ENCODE measurements around the gene PTBP3.
"Not testable (repeated sequence)": the region's sequence is repeated elsewhere in the genome, so short reads cannot be mapped to it uniquely, and the experiment has no call there.

The PTBP3 gene

GRCh38 chr9:112322701-112323377 lies 10.6 kb downstream of the PTBP3 start:
- no peak for DNase-seq

DNA sequence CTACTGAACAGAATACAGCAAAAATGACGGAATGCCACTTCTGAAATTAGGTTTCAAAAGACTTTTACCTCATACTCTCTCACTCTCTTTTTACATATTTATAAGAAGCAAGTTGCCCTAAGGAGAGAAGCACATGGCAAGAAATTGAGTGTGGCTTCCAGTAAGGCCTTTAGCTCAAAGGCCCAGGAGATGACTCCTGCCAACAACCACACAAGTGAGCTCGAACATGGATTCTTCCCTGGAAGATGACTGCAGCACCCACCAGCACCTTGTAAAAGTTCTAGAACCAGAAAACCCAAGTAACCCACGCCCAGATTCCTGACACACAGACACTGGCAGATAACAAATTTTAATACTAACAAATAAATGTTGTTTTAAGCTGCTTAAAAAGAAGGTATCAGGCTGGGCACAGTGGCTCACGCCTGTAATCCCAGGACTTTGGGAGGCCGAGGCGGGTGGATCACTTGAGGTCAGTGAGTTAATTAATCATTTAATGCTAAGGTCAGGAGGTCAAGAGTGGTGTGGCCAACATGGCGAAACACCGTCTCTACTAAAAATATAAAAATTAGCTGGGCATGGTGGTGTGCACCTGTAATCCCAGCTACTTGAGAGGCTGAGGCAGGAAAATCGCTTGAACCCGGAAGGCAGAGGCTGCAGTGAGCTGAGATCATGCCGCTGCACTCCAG lies 17.0 kb downstream of the PTBP3 start:
- DNase-seq: no peak

DNA sequence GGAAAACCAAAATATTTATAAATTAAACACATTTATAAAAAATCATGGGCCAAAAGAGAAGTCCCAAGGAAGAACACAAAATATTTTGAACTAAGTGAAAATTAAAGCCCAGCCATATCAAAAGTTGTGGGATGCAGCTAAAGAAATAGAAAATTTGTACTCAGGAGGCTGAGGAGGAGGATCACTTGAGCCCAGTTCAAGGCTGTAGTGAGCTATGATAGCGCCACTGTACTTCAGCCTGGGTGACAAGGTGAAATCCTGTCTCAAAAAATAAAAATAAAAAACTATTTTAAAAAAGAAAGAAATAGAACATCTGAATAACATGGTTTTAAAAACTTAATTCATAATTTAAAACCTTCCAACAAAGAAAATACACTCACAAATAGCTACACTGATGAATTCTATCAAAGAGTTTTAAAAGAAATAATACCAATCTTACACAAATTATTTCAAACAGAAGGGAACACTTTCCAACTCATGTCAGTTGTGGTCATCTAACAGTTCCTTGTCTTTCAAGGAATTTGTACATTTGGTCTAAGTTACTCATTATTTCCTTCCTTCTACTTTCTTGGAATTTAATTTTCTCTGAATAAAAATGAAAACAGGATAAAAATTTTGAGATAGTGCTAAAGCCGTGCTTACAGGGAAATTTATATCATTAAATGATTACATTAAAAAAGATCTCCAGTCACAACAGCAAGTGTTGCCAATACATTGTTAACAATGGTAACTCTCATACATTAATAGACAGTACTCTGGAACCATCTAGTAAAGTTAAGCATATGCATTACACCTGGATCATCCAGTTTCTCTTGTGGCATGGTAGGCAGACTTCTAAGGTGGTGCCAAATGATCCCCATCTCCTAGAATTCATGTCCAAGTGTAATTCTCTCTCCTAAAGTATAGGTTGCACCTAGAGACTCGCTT lies 17.8 kb downstream of the PTBP3 start:
- no peak for DNase-seq

DNA sequence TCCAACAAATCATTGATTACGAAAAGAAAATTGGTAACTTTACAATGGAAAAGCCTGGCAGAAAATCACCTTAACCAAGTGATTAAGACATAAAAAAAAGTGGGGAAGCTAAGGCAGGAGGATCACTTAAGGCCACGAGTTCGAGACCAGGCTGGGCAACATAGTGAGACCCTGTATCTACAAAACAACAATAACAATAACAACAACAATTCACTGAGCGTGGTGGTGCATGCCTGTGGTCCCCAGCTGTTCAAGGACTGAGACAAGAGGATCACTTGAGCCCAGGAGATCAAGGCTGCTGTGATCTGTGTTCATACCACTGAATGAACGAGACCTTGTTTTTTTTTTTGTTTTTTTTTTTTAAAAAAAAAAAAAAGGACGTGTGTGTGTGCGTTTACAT lies 21.3 kb downstream of the PTBP3 start:
- no peak for DNase-seq

DNA sequence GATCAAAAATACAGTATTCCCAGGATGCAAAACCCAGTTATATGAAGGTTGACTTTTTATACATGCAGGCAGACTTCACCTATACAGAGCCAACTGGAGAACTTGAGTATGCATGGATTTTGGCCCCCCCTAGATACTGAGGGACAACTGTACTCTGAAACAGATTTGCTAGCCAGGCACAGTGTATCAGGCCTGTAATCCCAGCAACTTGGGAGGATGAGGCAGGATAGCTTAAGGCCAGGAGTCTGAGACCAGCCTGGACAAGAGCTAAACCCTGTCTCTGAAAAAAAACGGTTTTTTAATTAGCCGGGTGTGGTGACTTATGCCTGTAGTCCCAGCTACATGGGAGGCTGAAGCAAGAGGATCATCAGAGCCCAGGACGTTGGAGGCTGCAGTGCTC lies 21.9 kb downstream of the PTBP3 start:
- DNase-seq: no peak

DNA sequence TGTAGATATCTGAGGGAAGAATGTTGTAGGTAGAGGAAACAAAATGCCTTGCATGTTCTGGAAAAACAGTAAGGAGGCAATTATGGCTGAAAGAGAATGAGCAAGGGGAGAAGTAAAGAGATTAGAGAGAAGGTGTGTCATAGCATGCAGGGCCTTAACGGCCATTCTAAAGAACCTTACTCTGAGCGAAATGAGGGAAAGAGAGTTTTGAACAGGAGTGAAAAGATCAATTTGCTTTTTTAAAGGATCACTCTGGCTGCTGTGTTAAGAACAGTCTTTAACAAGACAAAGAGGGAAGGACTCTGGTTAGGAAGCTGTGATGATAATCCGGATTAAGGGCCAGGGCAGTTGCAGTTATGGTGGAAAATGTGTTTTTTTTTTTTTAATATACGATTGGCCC lies 22.6 kb downstream of the PTBP3 start:
- DNase-seq: no peak

DNA sequence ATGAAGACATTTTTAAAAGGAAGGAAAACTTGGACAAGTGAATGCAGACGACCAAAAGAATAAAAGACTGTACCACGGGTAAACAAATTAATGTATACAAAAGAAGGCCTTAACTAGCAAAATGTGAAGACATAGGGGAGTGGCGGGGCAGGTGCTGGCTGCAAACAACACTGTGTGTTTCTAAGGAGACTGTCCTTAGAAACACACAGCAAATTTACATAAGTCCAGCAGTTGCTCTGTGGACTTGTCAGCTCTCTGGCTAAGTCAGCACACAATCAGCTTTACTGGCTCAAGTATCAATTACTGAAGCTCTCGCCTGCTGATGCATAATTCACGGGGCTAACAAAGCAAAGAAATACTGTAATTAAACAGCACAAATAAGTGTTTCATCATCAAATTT lies 24.8 kb downstream of the PTBP3 start:
- no peak for DNase-seq

GRCh38 chr9:112301420-112301819 lies 32.0 kb downstream of the PTBP3 start:
- no peak for DNase-seq

DNA sequence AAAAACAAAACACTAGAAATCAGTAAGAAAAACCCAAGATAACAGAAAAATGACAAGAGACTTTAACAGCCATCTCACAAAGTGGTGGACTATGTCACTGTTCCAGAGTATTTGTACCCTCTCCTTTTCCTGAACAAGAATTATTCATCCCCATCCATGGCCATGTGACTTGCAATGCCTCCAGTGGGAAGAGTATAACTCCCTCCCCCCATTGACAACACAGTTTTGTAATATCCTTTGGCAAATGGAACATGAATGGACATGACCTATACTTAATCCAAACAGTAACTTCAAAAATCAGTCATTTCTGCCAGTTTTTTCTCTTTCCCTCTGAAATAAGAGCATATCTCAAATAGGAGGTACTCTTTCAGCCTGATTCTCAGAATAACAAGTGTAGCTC lies 33.9 kb downstream of the PTBP3 start:
- DNase-seq: peak; percentile 28

- DNase-seq: no peak
Observed at GRCh38 chr9:112296929-112297328, 36.5 kb downstream of the PTBP3 start.

DNA sequence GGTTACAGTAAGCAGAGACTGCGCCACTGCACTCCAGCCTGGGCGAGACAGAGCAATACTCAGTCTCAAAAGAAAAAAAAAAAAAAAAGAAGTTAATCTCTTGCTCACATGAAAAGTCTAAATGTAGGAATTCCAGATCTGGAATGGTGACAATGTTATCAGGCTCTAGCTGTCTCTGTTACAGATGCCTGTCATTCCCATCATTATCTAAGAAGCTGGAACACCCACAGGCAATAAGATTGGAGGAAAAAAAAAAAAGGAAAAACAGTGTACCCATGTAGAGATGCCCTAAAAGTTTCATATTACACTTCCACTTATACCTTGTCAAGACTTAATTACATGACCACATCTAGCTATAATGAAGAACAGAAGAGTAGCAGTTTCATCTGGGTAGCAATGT lies 38.2 kb downstream of the PTBP3 start:
- DNase-seq: no peak

DNA sequence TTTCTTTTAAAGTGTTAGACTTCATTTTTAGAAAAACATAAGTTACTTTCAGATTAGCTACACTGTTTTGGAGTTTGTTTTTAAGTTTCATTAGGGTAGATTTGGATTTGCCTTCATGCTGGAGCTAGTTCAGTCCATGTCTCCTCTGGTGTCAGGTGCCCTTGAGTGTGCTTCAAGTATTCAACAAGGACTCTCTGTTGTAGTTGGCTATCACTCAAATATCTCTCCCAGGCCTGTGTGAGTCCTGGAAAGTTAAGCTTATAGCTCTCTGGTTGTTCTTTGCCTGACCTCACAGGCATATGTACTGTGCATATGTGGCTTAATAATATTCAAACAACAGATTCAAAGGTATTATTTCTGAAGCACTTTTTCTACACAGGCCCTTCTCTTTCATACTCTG lies 45.4 kb downstream of the PTBP3 start:
- no peak for DNase-seq

- DNase-seq: no peak
Observed at GRCh38 chr9:112286926-112287325, 46.5 kb downstream of the PTBP3 start.

DNA sequence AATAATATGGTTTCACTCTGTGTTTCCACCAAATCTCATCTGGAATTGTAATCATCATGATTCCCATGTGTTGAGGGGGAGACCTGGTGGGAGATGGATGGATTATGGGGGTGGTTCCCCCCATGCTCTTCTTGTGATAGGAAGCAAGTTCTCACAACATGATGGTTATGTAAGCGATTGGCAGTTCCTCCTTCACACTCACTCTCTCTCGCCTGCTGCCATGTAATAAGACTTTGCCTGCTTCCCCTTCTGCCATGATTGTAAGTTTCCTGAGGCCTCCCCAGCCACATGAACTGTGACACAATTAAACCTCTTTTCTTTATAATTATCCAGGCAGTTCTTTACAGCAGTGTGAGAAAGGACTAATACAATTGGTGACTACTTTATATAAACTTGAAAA lies 48.4 kb downstream of the PTBP3 start:
- no peak for DNase-seq

- no peak for DNase-seq
Observed at GRCh38 chr9:112283582-112284253, 49.7 kb downstream of the PTBP3 start.

DNA sequence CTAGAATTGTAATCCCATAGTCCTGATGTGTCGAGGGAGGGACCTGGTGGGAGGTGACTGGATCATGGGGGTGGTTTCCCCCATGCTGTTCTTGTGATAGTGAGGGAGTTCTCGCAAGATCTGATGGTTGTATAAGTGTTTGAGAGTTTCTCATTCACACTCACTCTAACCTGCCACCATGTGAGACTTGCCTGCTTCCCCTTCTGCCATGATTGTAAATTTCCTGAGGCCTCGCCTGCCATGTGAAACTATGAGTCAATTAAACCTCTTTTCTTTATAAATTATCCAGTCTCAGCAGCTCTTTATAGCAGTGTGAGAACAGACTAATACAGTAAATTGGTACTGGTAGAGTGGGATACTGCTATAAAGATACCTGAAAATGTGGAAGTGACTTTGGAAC lies 50.6 kb downstream of the PTBP3 start:
- DNase-seq: not testable (repeated sequence)

- DNase-seq: no peak
Observed at GRCh38 chr9:112280904-112281303, 52.5 kb downstream of the PTBP3 start.

GRCh38 chr9:112279501-112279900 lies 53.9 kb downstream of the PTBP3 start:
- no peak for DNase-seq

DNA sequence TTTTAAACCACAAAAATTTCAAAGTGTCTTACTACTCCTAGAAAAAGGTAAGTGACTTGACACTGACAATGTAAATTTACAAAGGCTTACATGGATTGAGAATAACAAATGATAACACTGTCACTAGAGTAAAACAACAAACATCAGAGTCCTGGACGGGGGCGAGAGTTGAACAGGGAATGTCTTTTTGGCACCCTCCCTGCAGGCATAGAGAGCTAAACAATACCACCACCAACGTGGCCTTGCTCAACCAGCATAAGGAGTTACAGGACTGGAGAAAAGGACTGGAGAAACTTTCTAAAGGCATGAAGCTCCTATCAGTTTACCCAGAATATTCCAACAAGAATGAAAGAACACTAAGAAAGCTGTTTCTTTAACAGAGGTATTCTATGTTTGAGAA lies 55.3 kb downstream of the PTBP3 start:
- no peak for DNase-seq

DNA sequence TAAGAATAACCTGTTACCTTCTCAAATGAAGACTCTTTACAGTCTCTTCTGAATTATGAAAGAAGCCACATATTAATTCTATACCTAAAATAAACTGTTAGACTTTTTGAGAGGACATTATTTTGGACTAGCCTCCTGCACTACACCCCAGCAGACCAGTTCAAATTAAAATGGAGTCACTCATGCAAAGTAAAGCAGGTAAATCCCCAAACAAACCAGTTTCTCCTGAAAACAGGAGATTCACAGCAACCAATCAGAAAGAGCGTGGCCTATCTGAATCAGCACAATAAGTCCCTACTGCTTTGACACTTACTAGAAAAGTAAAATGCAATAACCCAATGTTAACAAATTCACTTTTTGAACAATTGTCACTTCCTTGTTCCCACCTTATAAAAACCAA lies 58.8 kb downstream of the PTBP3 start:
- no peak for DNase-seq

GRCh38 chr9:112273876-112274275 lies 59.5 kb downstream of the PTBP3 start:
- no peak for DNase-seq

DNA sequence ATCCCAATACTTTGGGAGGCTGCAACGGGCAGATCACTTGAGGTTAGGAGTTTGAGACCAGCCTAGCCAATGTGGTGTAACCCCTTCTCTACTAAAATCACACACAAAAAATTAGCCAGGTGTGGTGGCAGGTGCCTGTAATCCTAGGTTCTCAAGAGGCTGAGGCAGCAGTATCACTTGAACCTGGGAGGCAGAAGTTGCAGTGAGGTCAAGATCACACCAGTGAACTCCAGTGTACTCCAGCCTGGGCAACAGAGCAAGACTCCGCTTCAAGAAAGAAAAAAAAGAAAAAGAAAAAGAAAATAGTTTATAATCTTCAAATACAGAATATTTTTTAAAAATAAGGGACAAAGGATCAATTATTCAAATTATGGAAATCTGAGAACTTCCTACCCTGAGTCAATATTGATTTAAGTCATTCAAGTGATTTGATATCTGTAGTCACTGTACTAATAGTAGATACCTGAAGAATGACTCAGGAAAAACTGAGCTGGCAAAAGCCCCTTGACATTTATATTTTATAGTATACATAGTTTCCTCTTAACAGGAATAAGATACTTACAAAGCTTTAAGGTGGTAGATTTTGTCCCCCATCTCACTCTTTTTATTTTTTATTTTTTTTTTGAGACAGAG lies 61.8 kb downstream of the PTBP3 start:
- peak; percentile 10 for DNase-seq

- DNase-seq: no peak
Observed at GRCh38 chr9:112268413-112268812, 65.0 kb downstream of the PTBP3 start.
